Stomach (tissue), 19 donors: ENCODE results near the gene SLC5A5. TPM values are rescaled to one million over a fixed set of nuclear protein-coding genes. Genes with fewer than 3 reads are reported as not detected.

Experiments
- DNase-seq, 2 donors: peaks; one replicate each; pipeline versions ENCODE4 v3.0.0 to v3.0.0-alpha.2; 2013 to 2019
- H3K27ac ChIP-seq, 5 donors: fragments of 200-600 bp in 4 of 5; sonication (generic) in 4 of 5; one replicate each; pipeline ENCODE4 v1.5.1; 2013 to 2019; ENCODE audit warnings: mild to moderate bottlenecking in 1 of 5, moderate library complexity in 1 of 5
- H3K27me3 ChIP-seq, 3 donors: fragments of 200-600 bp; sonication (generic); one replicate each; pipeline ENCODE4 v1.5.1; 2017 to 2019; ENCODE audit warnings: mixed run types in 1 of 3
- H3K36me3 ChIP-seq, 4 donors: fragments of 200-600 bp; sonication (generic); 1 replicate in 3 of 4; 2 replicates in 1 of 4; pipeline ENCODE4 v1.5.1; 2016 to 2019
- H3K4me1 ChIP-seq, 4 donors: fragments of 200-600 bp; sonication (generic); one replicate each; pipeline ENCODE4 v1.5.1; 2016 to 2019
- H3K4me3 ChIP-seq, 4 donors: fragments of 200-600 bp; sonication (generic) in 3 of 4; one replicate each; pipeline ENCODE4 v1.5.1; 2016 to 2019; ENCODE audit warnings: mild to moderate bottlenecking in 1 of 4
- H3K9me3 ChIP-seq, 4 donors: fragments of 200-600 bp; sonication (generic); one replicate each; pipeline ENCODE4 v1.5.1; 2016 to 2019
- EP300 ChIP-seq: sonication (generic); formaldehyde crosslinking; IDR thresholded peaks from one replicate; pipeline ENCODE4 v1.6.1; 2017; ENCODE audit warnings: antibody characterized with exemption
- POLR2A ChIP-seq, 4 donors: fragments of 450-650 bp; IDR thresholded peaks; one replicate each; pipeline ENCODE4 v1.6.1; 2016; ENCODE audit warnings: antibody characterized with exemption in 4 of 4, control low read depth in 2 of 4, mild to moderate bottlenecking in 1 of 4, moderate library complexity in 1 of 4
- POLR2AphosphoS5 ChIP-seq, 3 donors: sonication (generic); formaldehyde crosslinking; IDR thresholded peaks; one replicate each; pipeline ENCODE4 v1.6.1; 2016; ENCODE audit warnings: antibody characterized with exemption in 3 of 3
- WGBS, 5 donors: extraction: QIAGEN DNeasy Blood & Tissue Kit in 3 of 5; methylation state at CpG; one replicate each; pipeline versions ENCODE4 v1.1.5 to v1.1.7; 2013 to 2018; 5-methylcytosine and 5-hydroxymethylcytosine counted together
- intact Hi-C: fragments of 100-400 bp; cut with DNase I; formaldehyde crosslinking; loops from one replicate; pipeline ENCODE4 v1.15.1; 2023; ENCODE audit warnings: low total_unique reads
- long read RNA-seq, 10 donors: transcript quantifications; one replicate each; lab custom pipeline, GENCODE V29; 2026
- polyA plus RNA-seq, 3 donors: library from polyadenylated mRNA; stranded (reverse); fragments of 200-250 nt; gene quantifications; one replicate each; pipeline ENCODE4 v1.2.3, GENCODE V29; 2013
- total RNA-seq, 5 donors: library from RNA; depleted of rRNA; stranded (reverse); fragments of >200 nt; gene quantifications; one replicate each; pipeline versions ENCODE4 v1.1.0 to v1.2.3, GENCODE V29; 2014 to 2016
- TF ChIP-seq, protein P1 (sequence below), 7 experiments: fragments of 450-650 bp in 4 of 7; fragments of 200-600 bp in 3 of 7; sonication (generic) in 3 of 7; IDR thresholded peaks; one replicate each; pipeline ENCODE4 v1.5.1; 2016 to 2019; ENCODE audit warnings: antibody characterized with exemption in 7 of 7, control low read depth in 2 of 7, mild to moderate bottlenecking in 1 of 7
- donor health status: healthy with polysubstance abuse.
- donor health status: Bipolar disorder and iron deficiency.
- donor health status: healthy.

Gene SLC5A5
- total RNA-seq (100 to 1,000 TPM in 2 of 5 donors, 10 to 100 TPM in 1, 1 to 10 TPM in 1, not detected in 1; 4.0 to 116 (median 70.7) TPM), polyA plus RNA-seq (10 to 100 TPM in 1 of 3 donors, 1 to 10 TPM in 2; 1.3 to 19.7 (median 1.4) TPM)
- long read RNA-seq, donor 1: 0 reads
- long read RNA-seq, donor 2: 0 reads
- long read RNA-seq, donor 3: 0 reads
- long read RNA-seq, donor 4: 0 reads
- long read RNA-seq, donor 5: 0 reads
- long read RNA-seq, donor 6, partial matches to known transcripts: 0 of 1 reads
- long read RNA-seq, donor 6, other reads (novel, unspliced or antisense): 0 of 1 reads
- long read RNA-seq, donor 7: 0 reads
- long read RNA-seq, donor 8: 0 reads
- long read RNA-seq, donor 9: 0 reads
- long read RNA-seq, donor 10: 0 reads

DNA sequence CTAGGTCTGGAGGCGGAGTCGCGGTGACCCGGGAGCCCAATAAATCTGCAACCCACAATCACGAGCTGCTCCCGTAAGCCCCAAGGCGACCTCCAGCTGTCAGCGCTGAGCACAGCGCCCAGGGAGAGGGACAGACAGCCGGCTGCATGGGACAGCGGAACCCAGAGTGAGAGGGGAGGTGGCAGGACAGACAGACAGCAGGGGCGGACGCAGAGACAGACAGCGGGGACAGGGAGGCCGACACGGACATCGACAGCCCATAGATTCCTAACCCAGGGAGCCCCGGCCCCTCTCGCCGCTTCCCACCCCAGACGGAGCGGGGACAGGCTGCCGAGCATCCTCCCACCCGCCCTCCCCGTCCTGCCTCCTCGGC is at the start of gene SLC5A5:
Gene SLC5A5 (plus strand): TSS at position 68 of the 373 bp plus-strand sequence. CDS start 375 bp downstream, outside the sequence.
- Histone ChIP-seq H3K36me3 (no peaks in the 10 kb centered on the region), H3K27me3 (peaks cover 18 to 77% (median 55%) of the 10 kb centered on the region in 3 donors), H3K27ac (peak within 1 kb of the TSS in 3 of 5 donors; percentile 14 to 39 (median 38)), H3K9me3 (no peaks in the 10 kb centered on the region), H3K4me3 (peak within 1 kb of the TSS; percentile 22 to 47 (median 24)), H3K4me1 (peaks cover 18 to 36% (median 29%) of the 10 kb centered on the region in 4 donors)
- no peak for DNase-seq
- TF ChIP-seq POLR2A (IDR thresholded peaks at IDR 0.05) (no peak), POLR2AphosphoS5 (IDR thresholded peaks at IDR 0.05) (peak in 1 of 3 donors; percentile 28)
- WGBS, 5 donors: 0 to 6% (median 5%) methylated on average over 11 to 26 of the region's 26 CpGs
- intact Hi-C loops: loop anchor here (5.0 kb wide), 1 partner anchor 60 kb away; the partner anchor contains the start of gene CCDC124

DNA sequence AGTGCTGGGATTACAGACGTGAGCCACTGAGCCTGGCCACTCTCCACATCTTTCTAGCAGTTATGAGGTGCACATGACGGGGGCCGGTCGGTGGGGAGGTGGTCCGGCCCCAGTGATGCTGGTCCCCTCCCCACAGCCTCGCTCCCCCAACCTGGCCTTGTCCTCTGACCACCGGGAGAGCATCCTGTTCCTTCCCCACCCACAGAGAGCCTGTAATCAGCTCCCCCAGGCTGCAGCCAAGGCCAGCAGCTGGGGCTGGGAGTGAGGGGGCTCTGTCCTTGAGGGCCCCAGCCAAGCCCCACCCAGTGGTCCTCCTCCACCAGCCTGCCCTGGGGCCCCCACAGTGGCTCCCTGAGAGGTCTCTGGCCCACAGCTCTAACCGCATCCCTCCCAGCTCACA is 47.4 kb upstream of the SLC5A5 start:
- peaks cover 0 to 4% (median 0%) of the 10 kb centered on the region in 4 donors for H3K36me3 ChIP-seq
- no peaks in the 10 kb centered on the region for H3K4me1 ChIP-seq
- no peak overlapping the region for H3K4me3 ChIP-seq
- intact Hi-C loops: no loop called here
- peaks cover 0 to 40% (median 0%) of the 10 kb centered on the region in 3 donors for H3K27me3 ChIP-seq
- no peak overlapping the region for H3K27ac ChIP-seq
- DNase-seq: no peak
- WGBS, 5 donors: 57 to 76% (median 63%) methylated on average over 4 to 8 of the region's 8 CpGs
- H3K9me3 ChIP-seq: no peaks in the 10 kb centered on the region
- TF ChIP-seq EP300 (no peak), POLR2A (IDR thresholded peaks at IDR 0.05) (no peak), POLR2AphosphoS5 (IDR thresholded peaks at IDR 0.05) (no peak)
- TF ChIP-seq, protein P1, sequence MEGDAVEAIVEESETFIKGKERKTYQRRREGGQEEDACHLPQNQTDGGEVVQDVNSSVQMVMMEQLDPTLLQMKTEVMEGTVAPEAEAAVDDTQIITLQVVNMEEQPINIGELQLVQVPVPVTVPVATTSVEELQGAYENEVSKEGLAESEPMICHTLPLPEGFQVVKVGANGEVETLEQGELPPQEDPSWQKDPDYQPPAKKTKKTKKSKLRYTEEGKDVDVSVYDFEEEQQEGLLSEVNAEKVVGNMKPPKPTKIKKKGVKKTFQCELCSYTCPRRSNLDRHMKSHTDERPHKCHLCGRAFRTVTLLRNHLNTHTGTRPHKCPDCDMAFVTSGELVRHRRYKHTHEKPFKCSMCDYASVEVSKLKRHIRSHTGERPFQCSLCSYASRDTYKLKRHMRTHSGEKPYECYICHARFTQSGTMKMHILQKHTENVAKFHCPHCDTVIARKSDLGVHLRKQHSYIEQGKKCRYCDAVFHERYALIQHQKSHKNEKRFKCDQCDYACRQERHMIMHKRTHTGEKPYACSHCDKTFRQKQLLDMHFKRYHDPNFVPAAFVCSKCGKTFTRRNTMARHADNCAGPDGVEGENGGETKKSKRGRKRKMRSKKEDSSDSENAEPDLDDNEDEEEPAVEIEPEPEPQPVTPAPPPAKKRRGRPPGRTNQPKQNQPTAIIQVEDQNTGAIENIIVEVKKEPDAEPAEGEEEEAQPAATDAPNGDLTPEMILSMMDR (IDR thresholded peaks at IDR 0.05): no peak

DNA sequence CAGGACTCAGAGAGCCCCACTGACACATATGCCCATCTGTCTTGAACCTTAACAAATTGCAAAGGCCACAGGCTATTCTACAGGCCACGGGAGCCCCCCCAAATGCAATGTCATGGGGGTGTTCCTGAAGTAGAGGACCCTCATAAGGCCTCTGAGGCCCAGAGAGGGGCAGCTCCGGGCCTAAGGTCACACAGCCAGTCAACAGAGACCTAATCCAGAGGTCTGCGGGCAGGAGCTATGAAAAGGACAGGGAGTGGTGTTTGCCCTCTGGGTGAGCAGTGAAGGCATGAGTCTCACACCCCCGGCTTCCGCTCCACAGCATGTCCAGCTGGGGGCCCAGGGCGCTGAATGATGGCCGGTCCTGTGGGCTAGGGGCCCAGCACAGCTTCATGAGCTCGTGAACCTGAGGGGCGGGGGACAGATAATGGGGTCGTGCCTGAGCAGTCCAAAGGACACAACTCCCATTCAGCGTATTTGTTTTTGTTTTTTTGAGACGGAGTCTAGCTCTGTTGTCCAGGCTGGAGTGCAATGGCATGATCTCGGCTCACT is 45.2 kb upstream of the SLC5A5 start:
- no peak overlapping the region for H3K27ac ChIP-seq
- no peaks in the 10 kb centered on the region for H3K9me3 ChIP-seq
- no peak overlapping the region for H3K4me3 ChIP-seq
- intact Hi-C loops: no loop called here
- peaks cover 0 to 20% (median 18%) of the 10 kb centered on the region in 4 donors for H3K4me1 ChIP-seq
- 63 to 87% (median 72%) methylated on average over 13 of the region's 13 CpGs for WGBS, 5 donors
- TF ChIP-seq POLR2AphosphoS5 (IDR thresholded peaks at IDR 0.05) (no peak), EP300 (no peak), POLR2A (IDR thresholded peaks at IDR 0.05) (no peak)
- TF ChIP-seq, protein P1 (IDR thresholded peaks at IDR 0.05): no peak
- H3K27me3 ChIP-seq: peaks cover 0 to 62% (median 3%) of the 10 kb centered on the region in 3 donors
- peaks cover 0 to 23% (median 8%) of the 10 kb centered on the region in 4 donors for H3K36me3 ChIP-seq
- no peak for DNase-seq

DNA sequence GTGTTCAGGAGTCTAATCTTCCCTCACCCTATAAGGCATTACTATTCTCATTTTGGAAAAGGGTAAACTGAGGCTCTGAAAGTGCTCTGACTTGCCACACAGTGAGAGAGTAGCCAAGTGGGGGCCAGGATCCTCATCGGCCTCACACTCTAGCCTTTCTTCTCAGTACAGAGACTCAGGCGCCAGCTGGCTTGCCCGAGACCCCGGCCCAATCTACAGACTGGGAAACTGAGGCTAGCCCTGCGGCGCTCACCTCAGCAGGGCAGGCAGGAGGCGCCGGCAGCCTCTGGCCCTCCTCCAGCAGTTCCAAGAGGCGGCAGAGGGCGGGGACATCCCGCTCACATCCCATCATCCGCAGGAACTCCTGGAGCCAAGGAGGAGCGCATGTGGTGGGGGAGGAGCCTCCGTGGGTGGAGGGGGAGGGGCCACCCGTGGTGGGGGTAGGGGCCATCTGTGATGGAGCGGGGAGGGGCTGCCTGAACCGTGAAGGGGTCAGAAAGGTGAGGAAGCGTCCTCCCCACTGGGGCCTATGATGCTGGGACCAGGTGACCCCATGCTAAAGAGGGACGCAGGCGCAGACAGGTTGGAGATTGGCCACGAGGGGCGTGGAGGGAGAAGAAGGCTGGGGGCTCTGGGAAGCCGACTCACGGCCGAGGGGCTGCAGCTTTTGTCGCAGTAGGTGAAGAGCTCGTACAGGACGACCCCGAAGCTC is 41.7 kb upstream of the SLC5A5 start:
- Histone ChIP-seq H3K4me3 (peak overlapping the region in 3 of 4 donors; percentile 16 to 38 (median 29)), H3K36me3 (peaks cover 0 to 47% (median 16%) of the 10 kb centered on the region in 4 donors), H3K4me1 (peaks cover 0 to 22% (median 20%) of the 10 kb centered on the region in 4 donors), H3K9me3 (no peaks in the 10 kb centered on the region), H3K27ac (peak overlapping the region in 1 of 5 donors; percentile 4), H3K27me3 (peaks cover 0 to 58% (median 3%) of the 10 kb centered on the region in 3 donors)
- no peak for TF ChIP-seq POLR2AphosphoS5 (IDR thresholded peaks at IDR 0.05)
- no peak for TF ChIP-seq EP300
- TF ChIP-seq POLR2A (IDR thresholded peaks at IDR 0.05): no peak
- TF ChIP-seq, protein P1 (IDR thresholded peaks at IDR 0.05): no peak
- peak in 1 of 2 donors; percentile 66 for DNase-seq
- intact Hi-C loops: no loop called here
- 19 to 44% (median 23%) methylated on average over 23 to 29 of the region's 29 CpGs for WGBS, 5 donors
